ENCODE measurements around the gene BROX.
A peak's percentile ranks its signal among the peaks of the same experiment; 100 is the strongest.
"Not testable (repeated sequence)": the region's sequence is repeated elsewhere in the genome, so short reads cannot be mapped to it uniquely, and the experiment has no call there.

Gene BROX, protein sequence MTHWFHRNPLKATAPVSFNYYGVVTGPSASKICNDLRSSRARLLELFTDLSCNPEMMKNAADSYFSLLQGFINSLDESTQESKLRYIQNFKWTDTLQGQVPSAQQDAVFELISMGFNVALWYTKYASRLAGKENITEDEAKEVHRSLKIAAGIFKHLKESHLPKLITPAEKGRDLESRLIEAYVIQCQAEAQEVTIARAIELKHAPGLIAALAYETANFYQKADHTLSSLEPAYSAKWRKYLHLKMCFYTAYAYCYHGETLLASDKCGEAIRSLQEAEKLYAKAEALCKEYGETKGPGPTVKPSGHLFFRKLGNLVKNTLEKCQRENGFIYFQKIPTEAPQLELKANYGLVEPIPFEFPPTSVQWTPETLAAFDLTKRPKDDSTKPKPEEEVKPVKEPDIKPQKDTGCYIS

GRCh38 chr1:222712253-222713090 lies at the start of gene BROX, which contains the start of gene AIDA:
BROX (plus strand) TSS chr1:222712564; CDS start chr1:222715700, 3,136 bp downstream.
AIDA (minus strand) TSS chr1:222712491; CDS start chr1:222712317, 174 bp downstream.
- peak; percentile 70 for DNase-seq

GRCh38 chr1:222663431-222663934 lies 48.9 kb upstream of the BROX start:
- no peak for DNase-seq

DNA sequence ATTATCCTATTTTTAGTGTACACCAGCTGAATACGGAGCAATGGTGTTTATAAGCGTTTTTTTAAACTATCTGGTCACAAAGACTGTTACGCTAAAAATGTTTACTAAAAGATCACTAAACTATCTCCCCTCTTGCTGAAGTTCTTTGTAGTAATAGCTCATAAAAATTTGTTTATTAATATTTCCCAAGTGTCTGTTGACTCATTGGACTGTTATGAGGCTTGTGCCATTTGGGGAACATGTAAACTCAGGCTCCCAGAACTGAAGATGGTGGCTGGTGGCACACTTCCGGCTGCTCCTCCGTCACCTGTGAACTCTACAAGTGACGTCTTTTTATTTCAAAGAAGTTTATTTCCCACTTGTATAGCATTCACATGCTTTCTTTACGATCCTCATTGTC lies 46.4 kb upstream of the BROX start:
- DNase-seq, result no peak

DNA sequence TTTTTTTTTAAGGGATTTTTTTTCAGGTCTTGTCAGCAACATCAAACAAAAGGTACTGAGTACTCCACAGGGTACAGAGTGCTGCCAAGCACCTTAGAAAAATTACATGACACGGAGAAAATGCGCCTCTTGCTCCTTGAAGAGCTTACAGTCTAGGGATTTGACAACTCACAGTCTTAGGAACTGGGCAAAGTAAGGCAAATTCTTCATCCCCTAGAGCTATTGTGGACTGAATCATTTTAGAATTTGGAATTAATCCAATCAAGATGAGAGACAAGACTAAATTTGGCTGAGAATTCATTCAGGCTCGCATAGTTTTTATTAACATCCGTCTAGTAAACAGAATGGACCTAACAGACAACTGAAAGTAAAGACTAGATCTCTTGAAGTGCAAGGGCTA lies 44.2 kb upstream of the BROX start:
- not testable (repeated sequence) for DNase-seq

DNA sequence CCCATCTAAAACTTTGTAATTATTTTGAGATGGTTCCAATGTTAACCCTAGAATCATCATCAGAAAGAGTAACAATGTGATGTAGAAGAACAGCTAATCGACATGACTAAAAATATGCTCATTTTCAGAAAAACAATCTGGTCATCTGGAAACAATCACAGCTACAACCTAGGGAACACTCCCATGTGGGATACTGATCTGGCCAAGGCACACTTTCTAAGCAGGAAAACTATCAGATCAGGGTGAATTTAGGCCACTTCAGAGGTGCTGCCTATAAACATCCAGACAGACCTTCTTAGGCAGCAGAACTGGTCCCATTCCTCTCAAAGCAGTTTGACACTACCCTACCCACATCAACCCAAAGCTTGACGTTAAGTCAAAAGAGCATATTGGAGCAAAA lies 43.3 kb upstream of the BROX start:
- DNase-seq, result not testable (repeated sequence)

GRCh38 chr1:222670110-222670509 lies 42.3 kb upstream of the BROX start:
- no peak for DNase-seq

GRCh38 chr1:222680080-222680479 lies 32.3 kb upstream of the BROX start:
- DNase-seq, result no peak

- no peak for DNase-seq
Measured at GRCh38 chr1:222691016-222691415, 21.3 kb upstream of the BROX start.

DNA sequence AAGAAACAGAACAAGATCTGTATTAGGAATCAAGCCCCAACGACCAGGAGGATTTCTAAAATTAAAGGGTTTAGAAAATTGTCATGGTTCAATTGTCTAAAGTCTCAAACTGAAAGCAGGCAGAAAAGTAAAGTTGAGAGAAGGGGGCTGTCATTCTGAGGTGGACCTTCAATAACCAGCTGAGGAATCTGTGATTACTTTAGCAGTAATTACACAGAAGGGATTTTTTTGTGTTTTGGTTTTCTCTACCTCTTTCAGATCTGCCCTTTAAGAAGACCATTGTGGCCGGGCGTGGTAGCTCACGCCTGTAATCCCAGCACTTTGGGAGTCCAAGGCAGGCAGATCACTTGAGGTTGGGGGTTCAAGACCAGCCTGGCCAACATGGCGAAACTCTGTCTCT lies 17.4 kb upstream of the BROX start:
- DNase-seq, result no peak

- DNase-seq, result no peak
Measured at GRCh38 chr1:222696741-222697140, 15.6 kb upstream of the BROX start.

GRCh38 chr1:222697203-222697602 lies 15.2 kb upstream of the BROX start:
- no peak for DNase-seq

DNA sequence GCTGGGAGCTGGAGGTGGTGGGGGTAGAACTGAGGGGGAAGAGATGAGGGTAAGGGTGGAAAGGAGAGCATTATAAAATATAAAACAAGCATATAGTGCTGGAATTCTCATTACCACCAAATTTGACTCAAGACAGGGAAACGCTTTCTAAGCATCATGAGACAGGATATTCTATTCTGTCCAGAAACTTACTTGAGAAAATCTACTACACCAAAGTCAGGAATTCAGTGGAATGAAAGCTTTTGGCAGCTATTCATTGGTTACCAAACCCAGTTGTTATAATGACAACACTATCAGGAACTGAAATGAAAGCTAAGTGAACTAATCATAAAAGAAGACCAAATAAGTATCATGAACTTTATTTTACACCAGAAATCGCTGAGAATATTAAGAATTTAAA lies 14.5 kb upstream of the BROX start:
- no peak for DNase-seq

- DNase-seq, result no peak
Measured at GRCh38 chr1:222702210-222702609, 10.2 kb upstream of the BROX start.

GRCh38 chr1:222704260-222704659 lies 8.1 kb upstream of the BROX start:
- no peak for DNase-seq

- no peak for DNase-seq
Measured at GRCh38 chr1:222706815-222707214, 5.5 kb upstream of the BROX start.

DNA sequence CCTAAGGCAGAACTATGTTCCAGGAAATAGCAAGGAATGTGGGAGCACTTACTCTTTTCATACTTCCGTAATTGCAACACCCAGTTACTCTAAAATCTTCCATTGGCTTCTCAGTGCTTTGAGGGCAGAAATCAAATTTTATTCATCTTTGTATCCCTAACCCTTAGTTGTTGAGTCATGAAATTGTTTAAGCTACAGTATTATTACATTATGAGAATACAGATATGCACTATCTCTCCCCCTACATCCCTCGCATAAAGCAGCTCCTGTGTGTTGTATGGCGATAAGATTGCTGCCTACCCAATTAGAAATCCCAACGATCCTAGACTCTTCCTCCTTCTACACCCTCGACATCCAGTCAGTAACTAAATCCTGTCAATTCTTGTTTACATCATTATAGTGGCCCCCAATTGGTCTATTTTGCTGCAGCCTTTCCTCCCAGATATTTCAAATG lies 2.6 kb upstream of the BROX start:
- DNase-seq, result no peak

- DNase-seq, result peak; percentile 9
Measured at GRCh38 chr1:222711319-222712252, 778 bp upstream of the BROX start.

GRCh38 chr1:222713091-222713961 lies 962 bp downstream of the BROX start:
- peak; percentile 93 for DNase-seq

DNA sequence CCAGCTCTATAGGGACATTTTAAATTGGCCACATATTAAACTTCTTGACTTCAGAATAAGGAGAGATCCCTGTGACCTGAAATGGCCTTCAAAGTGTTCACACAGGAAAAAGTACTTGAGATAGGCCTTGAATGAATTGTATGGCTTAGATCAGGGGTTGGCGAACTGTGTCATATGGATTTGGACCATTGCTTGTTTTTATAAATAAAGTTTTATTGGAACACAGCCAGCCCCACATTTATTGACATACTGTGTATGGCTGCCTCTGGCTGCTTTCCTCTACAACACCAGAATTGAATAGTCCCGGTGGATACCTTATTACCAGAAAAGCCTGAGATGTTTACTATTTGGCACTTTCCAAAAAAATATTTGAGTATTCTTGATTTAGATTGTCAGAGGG lies 4.0 kb downstream of the BROX start:
- no peak for DNase-seq

- DNase-seq, result no peak
Measured at GRCh38 chr1:222728746-222729145, 16.4 kb downstream of the BROX start.

GRCh38 chr1:222730866-222731265 lies 18.5 kb downstream of the BROX start:
- no peak for DNase-seq

Data from NCI-H510A (cell line).